Mesothelial cell of epicardium (in vitro differentiated cells): ENCODE measurements around the gene DOCK2. TPM values are rescaled to one million over a fixed set of nuclear protein-coding genes. Genes with fewer than 3 reads are reported as not detected.

ENCODE experiments used
- DNase-seq, 2 experiments: peaks; one replicate each; pipeline ENCODE4 v3.0.0; 2021; ENCODE audit warnings: low spot score in 2 of 2; ENCODE audit not compliant: unreplicated experiment in 2 of 2
- H3K27ac Mint-ChIP-seq: 2 replicates; pipeline ENCODE4 v1.8.0; 2021; ENCODE audit warnings: mixed read lengths
- H3K27me3 Mint-ChIP-seq: 2 replicates; pipeline ENCODE4 v1.8.0; 2021; ENCODE audit warnings: low read depth, mixed read lengths
- H3K36me3 Mint-ChIP-seq: 2 replicates; pipeline ENCODE4 v1.8.0; 2021; ENCODE audit warnings: mixed read lengths
- H3K4me1 Mint-ChIP-seq: 2 replicates; pipeline ENCODE4 v1.8.0; 2021; ENCODE audit warnings: mixed read lengths
- H3K4me3 Mint-ChIP-seq: 2 replicates; pipeline ENCODE4 v1.8.0; 2021; ENCODE audit warnings: mild to moderate bottlenecking, moderate library complexity, mixed read lengths
- H3K9me3 Mint-ChIP-seq: 2 replicates; pipeline ENCODE4 v1.8.0; 2021; ENCODE audit warnings: mixed read lengths
- CTCF ChIP-seq: fragments of 200-600 bp; sonication (generic); IDR thresholded peaks from one replicate; pipeline ENCODE4 v1.5.0; 2021; ENCODE audit warnings: antibody characterized with exemption; ENCODE audit not compliant: unreplicated experiment
- total RNA-seq: library from RNA; stranded (reverse); gene quantifications from 3 replicates; pipeline ENCODE4 v1.2.1, GENCODE V29; 2021

Gene DOCK2
- total RNA-seq, 1 donor from 2014 or later: 0.25 TPM

DNA sequence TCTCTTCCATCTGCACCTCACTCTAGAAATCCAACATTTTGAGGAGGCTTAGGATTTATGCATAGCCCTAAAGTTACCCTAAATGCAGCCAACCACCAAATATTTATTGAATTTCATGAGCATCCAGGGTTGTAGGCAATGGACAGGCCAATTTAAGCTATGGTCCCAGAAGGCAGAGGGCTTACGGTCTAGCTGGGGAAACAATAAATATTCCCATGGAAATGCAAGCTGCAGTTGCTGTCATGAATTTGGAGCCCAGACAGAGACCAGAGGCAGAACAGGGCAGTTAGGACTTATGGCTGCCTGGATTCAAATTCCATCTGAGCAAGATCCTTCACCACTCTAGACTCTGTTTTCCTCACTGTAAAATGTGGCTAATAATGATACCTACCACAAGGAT lies 352.3 kb downstream of the DOCK2 start:
- Mint-ChIP-seq H3K27ac (no peak overlapping the region), H3K27me3 (peaks cover 38% of the 10 kb centered on the region), H3K4me3 (no peak overlapping the region), H3K9me3 (no peaks in the 10 kb centered on the region), H3K36me3 (no peaks in the 10 kb centered on the region), H3K4me1 (no peaks in the 10 kb centered on the region)
- no peak for DNase-seq
- TF ChIP-seq CTCF: no peak

- Mint-ChIP-seq H3K4me1 (no peaks in the 10 kb centered on the region), H3K27ac (no peak overlapping the region), H3K27me3 (peaks cover 27% of the 10 kb centered on the region)
Observed at GRCh38 chr5:169991115-169991869, 354.2 kb downstream of the DOCK2 start.

DNA sequence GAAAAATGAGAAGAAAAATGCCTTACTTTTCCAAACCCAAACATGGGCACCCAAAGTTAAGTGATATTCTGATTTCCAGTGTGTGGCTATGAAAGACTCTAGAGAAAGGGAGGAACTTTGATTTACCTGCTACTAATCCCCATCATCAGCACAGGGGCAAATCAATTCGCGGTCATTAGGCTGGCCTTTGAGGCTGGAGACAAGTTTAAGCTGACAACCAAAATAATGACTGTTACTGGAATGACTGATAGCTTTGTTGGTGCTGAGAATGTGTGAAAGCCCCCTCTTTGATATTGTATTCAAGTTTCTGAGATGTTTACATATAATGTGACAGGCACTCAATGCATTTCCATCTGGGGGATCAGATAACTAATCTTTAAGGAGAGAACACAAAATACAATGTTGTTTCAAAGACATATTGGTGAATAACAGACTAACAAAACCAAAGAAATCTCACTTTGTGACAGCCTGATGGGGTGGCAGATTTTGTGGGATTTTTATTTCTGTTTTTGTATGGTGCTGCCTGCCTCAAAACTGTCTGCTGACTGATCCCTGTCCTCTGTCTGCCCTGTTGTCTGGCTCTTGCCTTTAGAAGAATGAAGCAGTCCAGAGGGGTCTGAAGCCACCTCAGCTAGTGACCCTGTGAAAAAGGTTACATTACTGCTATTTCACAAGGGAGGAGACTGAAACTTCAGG lies 355.9 kb downstream of the DOCK2 start:
- no peaks in the 10 kb centered on the region for H3K9me3 Mint-ChIP-seq
- H3K4me1 Mint-ChIP-seq: no peaks in the 10 kb centered on the region
- no peaks in the 10 kb centered on the region for H3K36me3 Mint-ChIP-seq
- TF ChIP-seq CTCF: no peak
- no peak overlapping the region for H3K27ac Mint-ChIP-seq
- DNase-seq: no peak
- peaks cover 14% of the 10 kb centered on the region for H3K27me3 Mint-ChIP-seq
- no peak overlapping the region for H3K4me3 Mint-ChIP-seq

More at GRCh38 chr5:169991115-169991869, 354.2 kb downstream of the DOCK2 start:
- no peaks in the 10 kb centered on the region for H3K9me3 Mint-ChIP-seq
- no peaks in the 10 kb centered on the region for H3K36me3 Mint-ChIP-seq
- H3K4me3 Mint-ChIP-seq: no peak overlapping the region
- no peak for TF ChIP-seq CTCF
- no peak for DNase-seq

GRCh38 chr5:169993485-169993790 lies 356.4 kb downstream of the DOCK2 start:
- no peak for DNase-seq
- Mint-ChIP-seq H3K9me3 (no peaks in the 10 kb centered on the region), H3K27ac (no peak overlapping the region), H3K27me3 (peaks cover 13% of the 10 kb centered on the region), H3K4me3 (no peak overlapping the region), H3K4me1 (no peaks in the 10 kb centered on the region), H3K36me3 (no peaks in the 10 kb centered on the region)
- TF ChIP-seq CTCF: no peak

DNA sequence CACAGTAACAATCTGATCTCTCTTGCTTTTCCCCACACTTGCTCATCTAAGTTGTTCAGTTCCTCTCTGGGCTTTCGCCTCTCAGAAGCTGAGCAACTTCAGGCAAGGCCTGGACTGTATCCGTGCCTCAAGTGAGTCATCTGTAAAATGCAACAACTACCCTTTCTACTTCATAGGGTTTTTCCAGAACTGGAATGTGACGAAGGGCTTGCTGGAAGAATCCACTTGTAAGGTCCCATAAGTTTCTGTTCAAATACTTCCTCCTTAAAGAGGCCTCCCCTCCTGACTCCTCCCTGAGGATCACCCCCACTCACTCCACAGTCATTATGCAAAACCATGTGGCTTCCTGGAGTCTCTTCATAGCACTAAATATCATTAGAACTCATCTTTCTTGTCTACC lies 360.7 kb downstream of the DOCK2 start:
- Mint-ChIP-seq H3K9me3 (no peaks in the 10 kb centered on the region), H3K4me3 (no peak overlapping the region), H3K27me3 (peaks cover 11% of the 10 kb centered on the region), H3K36me3 (no peaks in the 10 kb centered on the region), H3K27ac (no peak overlapping the region), H3K4me1 (no peaks in the 10 kb centered on the region)
- DNase-seq: no peak
- TF ChIP-seq CTCF: no peak
